ENCODE data around the gene SCYGR5.
"Not testable (repeated sequence)": the region's sequence is repeated elsewhere in the genome, so short reads cannot be mapped to it uniquely, and the experiment has no call there.

The SCYGR5 gene, protein sequence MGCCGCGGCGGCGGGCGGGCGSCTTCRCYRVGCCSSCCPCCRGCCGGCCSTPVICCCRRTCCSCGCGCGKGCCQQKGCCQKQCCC

DNA sequence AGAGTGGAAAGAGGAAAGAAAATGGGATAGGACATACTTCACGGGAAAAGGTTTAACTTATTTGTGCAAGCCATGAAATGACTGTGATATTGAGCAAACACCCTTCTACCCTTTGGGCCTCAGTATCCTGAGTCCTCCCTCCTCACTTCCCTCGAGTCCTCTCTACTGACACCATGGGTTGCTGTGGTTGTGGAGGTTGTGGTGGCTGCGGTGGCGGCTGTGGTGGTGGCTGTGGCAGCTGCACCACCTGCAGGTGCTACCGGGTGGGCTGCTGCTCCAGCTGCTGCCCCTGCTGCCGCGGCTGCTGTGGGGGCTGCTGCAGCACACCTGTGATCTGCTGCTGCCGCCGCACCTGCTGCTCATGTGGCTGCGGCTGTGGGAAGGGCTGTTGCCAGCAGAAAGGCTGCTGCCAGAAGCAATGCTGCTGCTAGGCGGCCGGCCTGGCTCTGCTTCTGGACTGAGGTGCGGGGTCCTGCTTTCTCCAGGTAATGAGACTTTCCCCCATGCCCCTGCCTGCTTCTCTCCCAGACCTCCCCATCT is at the start of gene SCYGR5:
Gene SCYGR5, plus strand, starts transcription at position 174 of the 540 bp plus-strand sequence. Its CDS starts 0 bp downstream, at position 174.
- DNase-seq (ENCODE audit: low read depth, low spot score): not testable (repeated sequence)

DNA sequence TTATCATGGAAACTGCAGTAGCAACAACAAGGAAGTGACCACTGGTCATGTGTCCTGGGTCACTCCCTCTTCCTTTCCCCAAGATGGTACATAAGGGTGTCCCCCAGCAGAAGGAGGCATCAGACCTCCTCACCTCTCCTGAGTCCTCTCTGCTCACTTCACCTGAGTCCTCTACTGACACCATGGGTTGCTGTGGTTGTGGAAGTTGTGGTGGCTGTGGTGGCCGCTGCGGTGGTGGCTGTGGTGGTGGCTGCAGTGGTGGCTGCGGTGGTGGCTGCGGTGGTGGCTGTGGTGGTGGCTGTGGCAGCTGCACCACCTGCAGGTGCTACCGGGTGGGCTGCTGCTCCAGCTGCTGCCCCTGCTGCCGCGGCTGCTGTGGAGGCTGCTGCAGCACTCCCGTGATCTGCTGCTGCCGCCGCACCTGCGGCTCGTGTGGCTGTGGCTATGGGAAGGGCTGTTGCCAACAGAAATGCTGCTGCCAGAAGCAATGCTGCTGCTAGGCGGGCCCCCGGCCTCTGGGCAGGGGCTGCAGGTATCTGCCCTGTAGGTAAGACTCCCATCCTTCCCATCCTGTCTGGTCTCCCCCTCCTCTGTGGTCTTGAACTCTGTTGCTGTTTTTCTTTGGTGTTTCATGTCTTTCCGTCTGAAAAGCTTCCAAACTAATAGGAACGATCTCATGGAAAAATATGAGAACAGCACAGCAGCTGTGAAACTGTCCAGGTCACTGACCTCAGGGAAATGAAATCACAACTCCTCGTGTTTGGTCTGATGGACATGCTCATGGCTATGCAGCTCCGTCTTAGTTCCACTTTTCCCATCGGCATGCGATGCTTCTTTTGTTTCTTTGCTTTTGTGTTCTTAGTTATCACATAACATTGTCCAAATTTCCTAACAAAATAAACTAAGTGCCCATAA is 49.0 kb upstream of the SCYGR5 start, which contains the start of gene SCYGR4:
Gene SCYGR4, plus strand, starts transcription at position 183 of the 915 bp plus-strand sequence. Its CDS starts 0 bp downstream, at position 183.
- DNase-seq (ENCODE audit: low read depth, low spot score): no peak

DNA sequence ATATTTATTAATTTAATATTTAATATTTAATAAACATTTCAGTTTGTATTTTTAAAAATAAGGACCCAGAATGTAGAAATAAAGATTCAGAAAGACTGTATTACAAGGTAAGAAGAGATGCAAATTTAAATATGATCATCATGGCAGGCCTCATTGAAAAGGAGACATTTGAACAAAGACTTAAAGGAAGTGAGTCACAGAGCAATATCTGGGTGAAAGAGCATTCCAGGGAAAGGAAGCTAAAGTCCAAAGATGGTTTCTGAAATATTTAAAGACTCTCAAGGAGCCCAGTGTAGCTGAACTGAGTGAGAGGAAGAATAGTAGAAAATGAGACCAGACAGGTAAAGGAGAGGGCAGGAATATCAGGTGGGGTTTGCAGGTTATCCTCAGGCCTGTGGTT is 43.4 kb upstream of the SCYGR5 start:
- DNase-seq (ENCODE audit: low read depth, low spot score): no peak

DNA sequence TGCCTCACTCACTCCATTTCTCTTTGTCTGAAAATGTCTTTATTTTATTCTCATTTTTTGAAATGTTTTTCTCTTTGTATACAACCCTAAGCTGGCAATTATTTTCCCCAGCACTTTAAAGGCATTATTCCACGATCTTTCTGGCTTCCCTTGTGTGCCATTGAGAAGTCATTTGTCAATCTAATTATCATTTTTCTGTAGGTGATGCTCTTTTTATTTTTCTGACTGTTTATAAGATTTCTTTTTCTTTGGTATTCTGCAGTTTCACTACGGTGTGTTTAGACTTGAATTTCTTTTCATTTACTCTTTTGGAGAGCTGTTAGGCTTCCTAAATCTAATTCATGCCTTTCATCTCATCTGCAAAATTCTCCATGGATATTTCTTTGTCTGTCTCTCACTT is 41.2 kb upstream of the SCYGR5 start:
- no peak for DNase-seq (ENCODE audit: low read depth, low spot score)

DNA sequence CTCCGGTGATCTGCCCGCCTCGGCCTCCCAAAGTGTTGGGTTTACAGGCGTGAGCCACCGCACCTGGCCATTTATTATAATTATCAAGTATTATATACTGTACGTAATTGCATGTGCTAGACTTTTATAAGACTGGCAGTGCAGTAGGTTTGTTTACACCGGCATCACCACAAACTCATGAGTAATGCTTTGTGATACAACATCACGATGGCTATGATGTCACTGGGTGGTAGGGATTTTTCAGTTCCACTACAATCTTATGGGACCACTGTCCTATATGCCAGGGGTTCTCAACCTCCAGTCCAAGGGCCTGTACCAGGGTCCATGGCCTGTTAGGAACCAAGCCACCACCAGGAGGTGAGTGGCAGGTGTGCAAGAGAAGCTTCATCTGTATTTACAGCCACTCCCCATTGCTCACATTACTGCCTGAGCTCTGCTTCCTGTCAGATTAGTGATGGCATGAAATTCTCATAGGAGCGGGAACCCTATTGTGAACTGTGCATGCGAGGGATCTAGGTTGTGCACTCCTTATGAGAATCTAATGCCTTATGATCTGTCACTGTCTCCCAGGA is 39.9 kb upstream of the SCYGR5 start:
- DNase-seq (ENCODE audit: low read depth, low spot score): no peak

DNA sequence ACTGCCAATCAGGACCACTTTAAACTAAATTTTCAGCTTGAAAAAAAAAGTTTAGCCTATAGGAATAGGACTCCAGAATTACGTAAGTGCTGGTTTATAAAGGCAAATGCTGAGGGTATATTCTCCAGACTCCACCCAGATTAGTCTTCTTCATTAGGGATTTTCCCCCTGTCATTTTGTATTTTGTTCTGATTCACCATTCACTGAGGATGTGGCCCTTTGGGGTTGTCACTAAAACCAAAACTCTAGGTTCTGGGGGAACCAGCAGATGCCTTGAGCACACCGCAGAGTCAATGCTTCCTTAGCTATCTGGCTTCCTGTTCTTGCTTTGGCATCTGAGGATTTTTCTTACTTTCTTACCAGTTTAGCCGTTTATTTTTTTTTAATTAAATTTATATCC is 38.8 kb upstream of the SCYGR5 start:
- DNase-seq (ENCODE audit: low read depth, low spot score): no peak

DNA sequence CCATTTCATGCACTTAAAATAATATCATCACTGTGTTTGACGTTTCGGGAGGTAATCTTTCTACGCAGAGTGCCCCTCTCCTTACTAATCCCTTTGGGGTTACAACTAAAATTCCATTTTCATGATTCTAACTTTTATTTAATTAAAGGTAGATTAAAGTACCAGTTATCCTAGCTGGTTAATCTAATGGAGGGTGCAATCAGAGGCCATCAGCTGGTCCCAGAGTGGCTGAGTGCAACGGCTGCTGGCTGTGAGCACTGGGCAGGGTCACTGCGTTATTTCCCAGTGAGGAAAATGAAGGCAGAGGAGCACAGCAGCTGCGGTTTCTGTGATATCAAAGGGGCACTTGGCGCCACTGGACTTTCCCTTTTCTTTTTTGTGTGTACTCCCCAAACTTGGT is 37.2 kb upstream of the SCYGR5 start:
- no peak for DNase-seq (ENCODE audit: low read depth, low spot score)

DNA sequence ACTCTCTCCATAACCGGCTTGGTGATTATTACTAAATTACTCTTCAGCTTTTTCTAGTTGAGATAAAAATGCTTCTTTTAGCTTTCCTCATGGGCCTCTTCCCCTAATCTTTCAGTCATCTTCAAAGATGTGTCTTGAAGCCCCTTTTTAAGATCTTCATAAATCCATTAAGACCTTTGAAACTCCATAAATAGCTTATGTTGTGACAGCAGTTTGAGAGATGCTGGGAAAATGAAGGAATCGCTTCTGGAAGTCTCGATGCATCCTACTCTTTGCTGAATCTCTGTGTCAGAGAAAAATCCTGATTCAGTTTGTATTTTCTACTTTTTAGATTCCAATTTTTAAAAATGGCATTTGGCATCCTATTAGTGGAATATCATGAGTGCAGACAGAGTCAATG is 36.3 kb upstream of the SCYGR5 start:
- no peak for DNase-seq (ENCODE audit: low read depth, low spot score)

DNA sequence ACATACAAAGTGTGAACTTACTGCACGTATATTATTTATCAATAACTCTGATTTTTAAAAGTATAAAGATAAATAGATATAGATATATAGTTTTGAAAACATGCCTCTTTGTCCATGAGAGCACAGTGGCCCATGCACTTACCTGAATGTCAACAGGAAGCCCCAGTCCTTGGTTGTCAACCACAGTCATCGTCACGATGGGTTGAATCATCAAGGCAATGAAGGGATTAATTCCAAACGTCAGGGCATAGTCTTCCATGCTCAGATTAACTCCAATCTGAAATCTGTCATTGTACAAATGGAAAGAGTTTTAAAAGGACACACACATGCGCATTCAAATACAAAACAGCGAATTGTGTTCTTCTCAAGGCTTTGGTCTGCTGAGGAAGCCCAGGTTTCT is 33.8 kb upstream of the SCYGR5 start:
- DNase-seq (ENCODE audit: low read depth, low spot score): no peak

DNA sequence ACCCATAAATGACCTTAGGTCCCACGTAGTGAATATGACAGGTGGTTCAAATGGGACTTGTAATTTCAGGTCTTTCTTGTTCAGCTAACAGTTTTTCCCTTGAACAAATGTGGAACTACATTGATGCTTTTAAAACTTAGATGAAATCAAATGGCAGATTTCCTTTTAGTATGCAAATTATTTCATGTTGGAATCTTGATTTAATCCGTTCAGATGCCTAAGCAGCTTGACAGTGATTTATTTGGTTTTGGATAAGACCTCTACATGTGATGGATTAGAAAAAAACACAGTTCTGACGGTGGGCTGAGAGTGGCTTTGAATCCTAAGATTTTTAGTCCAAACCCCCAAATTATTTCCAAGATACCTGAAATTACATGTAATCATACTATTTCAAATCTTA is 32.4 kb upstream of the SCYGR5 start:
- no peak for DNase-seq (ENCODE audit: low read depth, low spot score)

DNA sequence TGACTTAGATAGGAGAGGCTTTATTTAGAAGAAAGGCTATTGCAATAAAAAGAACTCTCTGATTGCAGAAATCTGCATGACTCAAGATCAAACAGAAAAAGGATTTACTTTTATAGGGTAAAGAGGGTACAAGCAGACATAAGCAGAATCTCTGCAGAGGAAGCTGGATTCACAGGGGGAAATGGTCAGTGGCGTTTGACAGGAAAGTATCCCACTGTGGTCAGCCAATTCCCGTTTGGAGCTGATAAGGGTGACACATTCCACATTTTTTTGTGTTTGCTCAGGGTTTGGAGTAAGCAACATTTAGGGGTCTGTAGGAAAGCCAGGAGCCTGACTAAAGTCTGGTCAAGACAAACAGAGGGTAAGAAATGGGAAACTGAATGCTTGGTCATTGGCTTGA is 23.9 kb upstream of the SCYGR5 start:
- peak; percentile 47 for DNase-seq (ENCODE audit: low read depth, low spot score)

DNA sequence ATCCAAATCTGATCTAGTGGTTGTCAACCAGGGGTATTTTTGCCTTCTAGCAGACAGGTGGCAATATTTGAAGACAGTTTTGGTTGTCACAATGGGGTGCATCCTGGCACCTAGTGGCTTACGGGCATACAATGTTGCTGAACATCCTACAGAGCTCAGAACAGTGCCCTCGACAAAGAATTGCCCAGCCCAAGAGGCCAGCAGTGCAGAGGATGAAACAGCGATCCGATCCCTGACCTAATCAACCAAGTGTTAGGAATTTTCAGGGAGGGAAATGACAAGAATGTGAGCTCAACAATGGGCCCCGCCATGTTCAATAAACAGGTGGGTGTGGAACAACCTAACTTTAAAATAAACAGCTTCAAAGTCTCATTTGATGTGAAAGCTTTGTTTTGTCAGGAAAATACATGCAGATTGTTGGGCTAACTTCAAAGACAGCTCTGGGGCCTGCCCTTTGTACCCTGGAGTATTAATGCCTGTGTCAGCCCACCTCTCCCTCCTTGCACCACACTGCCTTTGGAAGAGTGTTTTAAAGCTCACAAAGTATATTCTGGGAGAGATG is 22.5 kb upstream of the SCYGR5 start:
- DNase-seq (ENCODE audit: low read depth, low spot score): peak; percentile 54

DNA sequence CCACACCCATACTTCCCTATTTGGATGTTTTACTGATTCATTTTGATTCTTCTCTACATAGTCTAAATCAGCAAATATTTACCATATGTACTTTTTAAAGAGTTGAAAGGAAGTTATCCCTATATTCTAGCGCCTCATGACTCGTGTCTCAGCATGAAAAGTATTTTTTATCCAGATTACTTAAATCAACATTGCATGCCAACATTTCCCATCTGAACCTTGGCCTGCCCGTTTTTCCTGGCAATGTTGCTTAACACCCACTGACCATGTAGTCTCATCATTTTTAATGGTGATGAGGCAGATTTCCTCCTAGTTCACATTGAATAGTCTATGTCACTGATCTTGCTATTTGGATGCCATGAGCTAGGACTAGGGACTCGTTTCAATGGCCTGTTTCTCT is 13.2 kb upstream of the SCYGR5 start:
- DNase-seq (ENCODE audit: low read depth, low spot score): no peak

DNA sequence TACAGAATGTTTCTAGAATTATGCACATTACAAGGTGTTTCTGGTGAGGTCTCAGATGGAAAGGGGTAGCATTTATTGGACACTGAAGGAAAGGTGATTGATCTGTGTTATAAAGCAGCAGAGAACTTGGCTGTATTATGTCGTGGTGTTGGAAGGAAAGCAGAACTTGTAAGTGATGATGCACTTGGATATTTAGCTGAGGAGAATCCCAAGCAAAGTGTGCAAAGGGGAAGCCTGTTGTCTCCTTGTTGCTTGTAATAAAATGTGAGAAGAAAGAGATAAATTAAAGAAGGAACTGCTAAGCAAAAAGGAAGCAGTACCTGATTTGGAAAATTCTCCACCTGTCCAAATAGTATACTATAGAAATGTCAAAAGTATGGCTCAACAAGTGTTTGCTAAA is 12.2 kb upstream of the SCYGR5 start:
- DNase-seq (ENCODE audit: low read depth, low spot score): no peak

DNA sequence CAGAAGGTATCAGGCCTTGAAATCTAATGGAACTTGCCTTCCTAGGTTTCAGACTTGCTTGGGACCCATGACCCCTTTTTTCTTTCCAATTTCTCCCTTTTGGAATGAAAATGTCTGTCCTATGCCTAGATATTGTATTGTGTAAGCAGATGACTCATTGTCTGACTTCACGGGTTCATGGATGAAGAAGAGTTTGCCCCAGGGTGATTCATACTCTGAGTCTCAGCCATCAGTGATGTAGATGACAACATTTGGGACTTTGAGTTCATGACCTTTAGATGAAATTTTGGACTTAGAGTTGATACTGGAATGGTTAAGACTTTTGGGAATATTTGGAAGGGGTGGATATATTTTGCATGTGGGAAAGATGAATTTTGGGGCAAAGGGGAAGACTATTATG is 11.2 kb upstream of the SCYGR5 start:
- no peak for DNase-seq (ENCODE audit: low read depth, low spot score)

DNA sequence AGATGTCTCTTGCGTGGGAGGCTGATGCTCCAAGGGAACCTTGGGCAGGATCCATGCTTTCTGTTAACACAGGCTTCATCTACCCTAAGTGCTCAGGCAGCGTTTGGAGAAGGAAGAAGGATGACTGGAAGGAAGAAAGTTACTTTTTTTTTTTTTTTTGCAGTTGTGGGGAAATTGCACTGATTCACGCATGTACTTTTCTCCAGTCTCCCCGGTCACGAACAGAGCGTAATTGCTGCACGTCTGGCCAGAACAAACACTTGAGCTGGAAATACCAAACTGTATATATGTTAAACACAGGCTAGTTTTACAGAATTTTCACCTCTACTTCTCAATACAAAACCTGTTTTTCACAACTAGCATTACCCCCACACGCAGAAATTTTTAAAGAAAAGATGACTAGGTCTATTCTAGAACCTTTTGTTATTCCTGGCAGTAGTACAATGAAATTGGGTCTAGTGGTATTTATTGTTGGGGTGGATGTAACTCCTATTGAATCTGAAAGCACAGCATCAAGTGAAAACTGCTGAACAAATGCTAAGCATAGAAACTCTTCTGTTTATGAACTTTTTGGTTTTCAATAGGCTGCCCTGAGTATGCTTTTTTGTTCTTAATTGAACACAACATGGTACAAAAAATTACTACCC is 9.3 kb upstream of the SCYGR5 start:
- no peak for DNase-seq (ENCODE audit: low read depth, low spot score)

DNA sequence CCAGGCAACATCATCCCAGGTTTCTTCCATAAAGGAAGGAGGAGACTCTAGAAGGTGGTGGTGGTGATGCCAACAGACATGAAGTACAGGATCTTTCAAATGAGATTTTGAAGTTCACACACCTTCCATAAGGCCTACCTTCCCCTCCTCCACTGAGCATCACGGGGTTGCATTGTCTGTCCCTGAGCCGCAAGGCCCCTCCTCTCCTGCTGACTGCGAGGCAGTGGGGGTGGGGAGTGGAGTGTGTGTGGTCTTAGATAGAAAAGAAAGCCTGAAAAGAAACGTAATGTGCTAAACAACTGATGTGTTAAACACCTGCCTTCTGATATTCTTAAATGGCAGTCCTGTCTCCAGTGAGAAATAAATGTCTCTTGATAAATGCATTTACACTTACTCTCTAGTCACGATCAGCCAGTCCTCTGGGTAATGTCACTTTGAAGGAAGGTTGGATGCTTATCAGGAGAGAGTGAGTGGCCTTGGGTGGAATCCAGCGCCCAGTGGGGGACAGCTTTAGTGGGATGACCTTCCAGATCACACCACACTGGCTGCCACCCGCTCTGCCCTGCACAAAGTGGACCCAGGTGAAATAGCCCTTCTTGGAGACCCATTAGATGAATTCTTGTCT is 5.5 kb upstream of the SCYGR5 start:
- DNase-seq (ENCODE audit: low read depth, low spot score): peak; percentile 39

DNA sequence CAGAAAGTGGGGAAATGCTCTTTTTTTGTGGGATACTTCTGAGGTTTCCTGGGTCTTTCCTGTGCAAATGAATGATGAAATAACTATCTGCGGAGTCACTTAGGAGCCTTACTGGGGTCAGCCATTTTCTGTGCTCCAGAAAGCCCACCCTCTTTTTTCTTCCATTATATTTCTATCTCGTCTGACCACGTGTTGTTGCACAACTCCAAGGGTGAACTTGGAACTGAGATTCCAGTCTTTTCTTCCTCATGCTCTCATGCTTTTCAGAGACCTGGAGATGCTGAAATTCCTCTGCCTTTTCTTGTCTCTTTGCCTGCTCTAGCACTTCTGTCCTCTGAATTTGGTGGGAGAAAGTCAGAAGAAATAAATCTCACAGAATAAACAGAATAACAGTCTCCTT is 4.8 kb upstream of the SCYGR5 start:
- no peak for DNase-seq (ENCODE audit: low read depth, low spot score)

DNA sequence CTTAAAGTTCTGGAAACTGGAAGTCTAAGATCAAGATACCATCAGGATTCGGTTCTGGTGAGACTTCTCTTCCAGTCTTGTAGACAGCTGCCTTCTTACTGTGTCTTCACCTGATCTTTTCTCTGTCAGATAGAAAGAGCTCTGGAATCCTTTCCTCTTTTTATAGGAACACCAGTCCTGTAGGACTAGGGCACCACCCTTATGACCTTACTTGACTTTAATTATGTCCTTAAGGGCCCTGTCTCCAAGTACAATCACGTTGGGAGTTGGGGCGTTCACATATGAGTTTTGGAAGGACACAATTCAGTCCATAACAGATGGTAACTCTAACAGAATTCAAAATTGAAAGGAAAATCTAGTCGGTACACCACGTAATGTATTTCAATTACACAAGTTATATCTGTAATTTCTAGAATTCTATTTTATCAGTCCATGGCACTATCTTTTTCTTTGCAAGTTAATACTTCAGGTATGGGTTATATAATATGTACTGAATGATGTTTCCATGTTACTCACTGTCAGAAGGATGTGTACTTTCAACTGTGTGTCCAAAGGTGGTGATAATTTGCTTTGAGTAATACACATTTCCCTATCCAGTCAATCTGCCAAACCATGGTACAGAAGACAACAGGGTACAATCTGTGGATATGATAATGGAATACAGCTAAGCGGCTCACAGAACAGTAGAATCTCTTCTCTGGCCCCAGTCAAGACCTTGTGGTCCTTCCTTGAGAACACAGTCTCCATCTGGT is 1.2 kb upstream of the SCYGR5 start:
- no peak for DNase-seq (ENCODE audit: low read depth, low spot score)

DNA sequence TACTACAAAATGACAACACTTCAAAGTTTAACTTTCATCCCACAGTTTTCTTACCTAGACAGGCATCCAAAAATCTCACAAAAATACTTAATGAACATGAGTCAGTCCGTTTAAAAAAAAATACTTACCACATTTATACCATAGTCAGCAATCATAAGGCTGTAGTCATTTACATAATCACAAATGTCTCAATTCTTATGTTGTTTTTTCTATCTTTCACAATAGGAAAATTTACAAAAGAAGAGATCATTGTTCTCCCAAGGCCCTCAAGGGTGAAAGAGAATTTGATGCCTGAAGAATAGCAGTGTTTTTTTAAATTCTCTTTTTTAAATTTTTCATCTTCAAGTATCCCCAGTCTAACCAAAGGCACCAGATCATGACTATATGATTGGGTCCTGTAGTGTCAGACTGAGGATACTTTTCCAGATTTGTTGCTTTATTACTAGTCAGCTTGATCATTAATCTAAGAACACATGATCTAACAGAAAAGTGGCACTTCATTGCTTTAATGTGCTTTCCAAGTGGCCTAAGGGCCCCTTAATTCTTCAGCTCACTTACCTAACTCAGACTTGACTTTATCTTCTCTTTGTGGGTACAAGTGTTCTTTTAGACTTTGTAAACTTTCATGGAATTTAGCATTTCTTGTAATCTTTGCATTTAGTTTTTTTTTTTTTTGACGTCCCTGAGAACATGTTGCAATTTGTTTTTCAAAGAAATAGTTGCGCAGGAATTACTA is 4.7 kb downstream of the SCYGR5 start:
- DNase-seq (ENCODE audit: low read depth, low spot score): no peak

Data from ELF-1 (cell line).